A549 (cell line): ENCODE data around the gene NXPH3. TPM values are rescaled to one million over a fixed set of nuclear protein-coding genes. Genes with fewer than 3 reads are reported as not detected.

Experiments
- ATAC-seq, 2 experiments: fragments of 200-7000 bp in 1 of 2; fragments of >200 bp in 1 of 2; cut with Nextera tagmentation in 1 of 2; cut with Tn5 transposase in 1 of 2; 3 replicates each; pipeline versions ENCODE4 v1.8.0 to v1.9.1; 2018 to 2020; ENCODE audit warnings: mild to moderate bottlenecking in 1 of 2, moderate library complexity in 1 of 2
- CTCF ChIA-PET: fragments of 300-600 bp; sonication (Branson Sonifier 250); formaldehyde crosslinking; extraction: SDS; loops from one replicate; lab custom pipeline; 2021; ENCODE audit warnings: antibody characterized with exemption, inconsistent platforms; lab: Yijun Ruan, JAX
- POLR2A ChIA-PET: fragments of 350-600 bp; formaldehyde crosslinking; extraction: SDS; loops from one replicate; lab custom pipeline; 2021; ENCODE audit warnings: antibody characterized with exemption, inconsistent platforms; lab: Yijun Ruan, JAX
- DNase-seq, 2 experiments: peaks; one replicate each; pipeline versions ENCODE4 v3.0.0 to v3.0.0-alpha.2; 2011 to 2016; ENCODE audit warnings: low read depth in 1 of 2, low spot score in 1 of 2
- FAIRE-seq: peaks from 2 replicates; lab custom pipeline; 2011; peaks lifted over from hg19 to GRCh38; lab: Jason Lieb, UNC
- H3K27ac ChIP-seq, 2 experiments: fragments of >200 bp; sonication (Bioruptor Twin); formaldehyde crosslinking; 3 replicates each; pipeline ENCODE4 v1.5.1; 2016 to 2017
- H3K4me1 ChIP-seq: fragments of >200 bp; sonication (Bioruptor Twin); formaldehyde crosslinking; 3 replicates; pipeline ENCODE4 v1.6.1; 2016
- H3K4me2 ChIP-seq: fragments of >200 bp; sonication (Bioruptor Twin); formaldehyde crosslinking; 3 replicates; pipeline ENCODE4 v1.6.1; 2016
- H3K4me3 ChIP-seq: fragments of >200 bp; sonication (Bioruptor Twin); formaldehyde crosslinking; 3 replicates; pipeline ENCODE4 v1.5.1; 2016
- H3K9me3 ChIP-seq: fragments of >200 bp; sonication (Bioruptor Twin); formaldehyde crosslinking; 3 replicates; pipeline ENCODE4 v1.6.1; 2016
- CBX2 ChIP-seq: fragments of 200-600 bp; sonication (generic); IDR thresholded peaks from 2 replicates; pipeline ENCODE4 v1.6.1; 2016; ENCODE audit warnings: low read depth, mild to moderate bottlenecking, borderline replicate concordance
- CEBPB ChIP-seq, 2 experiments: fragments of >200 bp in 1 of 2; sonication (Bioruptor Twin) in 1 of 2; formaldehyde crosslinking in 1 of 2; IDR thresholded peaks; 2 replicates each; pipeline ENCODE4 v1.6.1; 2012 to 2016
- EHF ChIP-seq: fragments of 250-450 bp; sonication (Bioruptor Pico); IDR thresholded peaks from 2 replicates; pipeline ENCODE4 v1.5.0; 2020; ENCODE audit warnings: mild to moderate bottlenecking
- ESRRA ChIP-seq: fragments of 150-350 bp; IDR thresholded peaks from 2 replicates; pipeline ENCODE4 v1.6.1; 2014; ENCODE audit warnings: mild to moderate bottlenecking, low read length, borderline replicate concordance
- FOSB ChIP-seq: fragments of 250-450 bp; sonication (Bioruptor Pico); IDR thresholded peaks from 2 replicates; pipeline ENCODE4 v1.5.0; 2020; ENCODE audit warnings: mild to moderate bottlenecking, moderate library complexity
- FOXS1 ChIP-seq: fragments of 250-450 bp; sonication (Bioruptor Pico); IDR thresholded peaks from 2 replicates; pipeline ENCODE4 v1.5.0; 2020; ENCODE audit warnings: mild to moderate bottlenecking, moderate library complexity
- HDAC2 ChIP-seq: fragments of 200-600 bp; sonication (generic); IDR thresholded peaks from 2 replicates; pipeline ENCODE4 v1.6.1; 2016
- HEYL ChIP-seq: fragments of 250-450 bp; sonication (Bioruptor Pico); IDR thresholded peaks from 2 replicates; pipeline ENCODE4 v1.8.0; 2021; ENCODE audit warnings: mild to moderate bottlenecking, moderate library complexity
- HOXB13 ChIP-seq: fragments of 250-450 bp; sonication (Bioruptor Pico); IDR thresholded peaks from 2 replicates; pipeline ENCODE4 v1.5.0; 2020; ENCODE audit warnings: low read depth, mild to moderate bottlenecking, moderate library complexity
- HOXB5 ChIP-seq: fragments of 250-450 bp; sonication (Bioruptor Pico); IDR thresholded peaks from 2 replicates; pipeline ENCODE4 v1.5.0; 2020; ENCODE audit warnings: mild to moderate bottlenecking, moderate library complexity
- MAFK ChIP-seq: fragments of 450-650 bp; IDR thresholded peaks from 2 replicates; pipeline ENCODE4 v1.6.1; 2014; ENCODE audit not compliant: partially characterized antibody
- MYC ChIP-seq: IDR thresholded peaks from 2 replicates; pipeline ENCODE4 v1.6.1; 2012; ENCODE audit warnings: mild to moderate bottlenecking, inconsistent platforms, low read length, improper control_type of control experiment, borderline replicate concordance
- NPAS2 ChIP-seq: fragments of 250-450 bp; sonication (Bioruptor Pico); IDR thresholded peaks from 2 replicates; pipeline ENCODE4 v1.8.0; 2022; ENCODE audit warnings: mild to moderate bottlenecking, moderate library complexity, borderline replicate concordance
- PHF8 ChIP-seq: fragments of 200-600 bp; sonication (generic); IDR thresholded peaks from 2 replicates; pipeline ENCODE4 v1.6.1; 2016; ENCODE audit warnings: low read depth, mild to moderate bottlenecking, antibody characterized with exemption, moderate library complexity, borderline replicate concordance
- RAD21 ChIP-seq, 2 experiments: fragments of >200 bp in 1 of 2; sonication (Bioruptor Twin) in 1 of 2; formaldehyde crosslinking in 1 of 2; IDR thresholded peaks in 1 of 2; conservative IDR thresholded peaks in 1 of 2; 2 replicates in 1 of 2; 3 replicates in 1 of 2; pipeline ENCODE4 v1.6.1; 2012 to 2018; ENCODE audit warnings: inconsistent platforms in 1 of 2
- RARB ChIP-seq: fragments of 250-450 bp; sonication (Bioruptor Pico); IDR thresholded peaks from 2 replicates; pipeline ENCODE4 v1.8.0; 2021; ENCODE audit warnings: mild to moderate bottlenecking, moderate library complexity
- RCOR1 ChIP-seq: fragments of 150-350 bp; IDR thresholded peaks from 2 replicates; pipeline ENCODE4 v1.6.1; 2014; ENCODE audit warnings: antibody characterized with exemption, low read length, low read depth
- RFX5 ChIP-seq: fragments of 450-650 bp; IDR thresholded peaks from 2 replicates; pipeline ENCODE4 v1.7.1; 2014; ENCODE audit warnings: antibody characterized with exemption, mild to moderate bottlenecking, moderate library complexity
- RNF2 ChIP-seq: fragments of 200-600 bp; sonication (generic); IDR thresholded peaks from 2 replicates; pipeline ENCODE4 v1.6.1; 2016; ENCODE audit warnings: low read depth, mild to moderate bottlenecking, antibody characterized with exemption, moderate library complexity, borderline replicate concordance
- SREBF2 ChIP-seq: fragments of 450-650 bp; IDR thresholded peaks from 2 replicates; pipeline ENCODE4 v1.6.1; 2014; ENCODE audit warnings: mild to moderate bottlenecking, moderate library complexity
- TP53 ChIP-seq: fragments of 250-450 bp; sonication (Bioruptor Pico); IDR thresholded peaks from 2 replicates; pipeline ENCODE4 v1.5.0; 2021; ENCODE audit warnings: mild to moderate bottlenecking, moderate library complexity
- ZC3H11A ChIP-seq: fragments of 450-650 bp; IDR thresholded peaks from 2 replicates; pipeline ENCODE4 v1.6.1; 2014; ENCODE audit warnings: antibody characterized with exemption, mild to moderate bottlenecking
- WGBS: methylation state at CpG from one replicate; pipeline ENCODE4 v1.1.6; 2017; ENCODE audit errors: missing lambda C conversion rate; 5-methylcytosine and 5-hydroxymethylcytosine counted together
- polyA plus RNA-seq, 4 experiments: library from polyadenylated mRNA; depleted of rRNA in 3 of 4; stranded (reverse); fragments of >200 nt; fragmentation: RNase III in 1 of 4; extraction: RNeasy Plus Mini Kit Qiagen cat#74134 plus additional on column Dnase treatment in 1 of 4; gene quantifications; 2 replicates in 3 of 4; 3 replicates in 1 of 4; pipeline ENCODE4 v1.2.3, GENCODE V29; 2011 to 2017
- TF ChIP-seq, protein P1 (sequence below): IDR thresholded peaks from 2 replicates; pipeline ENCODE4 v1.6.1; 2012
- TF ChIP-seq, protein P2 (sequence below): fragments of 150-350 bp; IDR thresholded peaks from 2 replicates; pipeline ENCODE4 v1.6.1; 2014; ENCODE audit warnings: low read depth, mild to moderate bottlenecking, low read length
- TF ChIP-seq, protein P3 (sequence below): fragments of 250-450 bp; sonication (Bioruptor Pico); IDR thresholded peaks from 2 replicates; pipeline ENCODE4 v1.5.0; 2021; ENCODE audit warnings: mild to moderate bottlenecking, moderate library complexity, borderline replicate concordance

NXPH3 gene
- polyA plus RNA-seq, 2 of the 4 experiments (the other 2 are of a cell fraction), result 0.12 to 0.30 TPM

DNA sequence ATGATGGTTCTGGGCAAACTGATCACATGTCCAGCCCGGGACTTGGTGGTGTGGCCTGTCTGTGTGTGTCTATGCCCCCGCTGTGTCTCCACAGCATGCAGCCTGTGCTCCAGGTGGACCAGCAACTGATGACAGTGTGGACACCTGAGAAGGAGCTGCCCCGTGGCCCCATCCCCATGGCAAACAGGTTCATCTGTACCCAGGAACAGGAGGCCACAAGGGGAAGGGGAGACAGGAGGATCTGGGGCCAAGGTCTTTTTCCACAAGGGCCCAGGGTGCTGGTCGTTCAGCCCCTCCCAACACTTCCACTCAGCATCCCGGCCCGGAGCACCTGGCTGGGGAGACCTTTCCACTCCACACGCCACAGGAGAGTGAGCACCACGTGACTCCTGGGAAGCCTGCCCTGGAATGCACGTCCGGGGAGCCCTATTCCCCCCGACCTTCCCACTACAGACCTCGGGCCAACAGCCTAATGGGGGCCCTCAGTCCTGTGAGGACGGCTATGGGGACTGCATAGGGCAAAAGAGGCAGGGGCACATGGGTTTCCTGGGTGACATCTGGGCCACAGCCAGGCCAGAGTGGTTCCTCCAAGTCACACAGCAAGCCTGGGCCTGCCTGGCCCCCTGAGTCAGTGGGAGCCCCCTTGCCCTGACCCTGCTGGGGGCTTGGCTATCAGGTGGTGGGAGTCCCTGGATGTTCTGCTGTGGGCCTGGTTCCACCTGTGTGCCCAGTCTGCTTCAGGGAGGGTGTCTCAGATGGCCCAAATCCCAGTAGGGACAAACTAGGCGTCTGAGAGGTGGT, 20.8 kb upstream of the NXPH3 start:
- Histone ChIP-seq H3K4me3 (no peak overlapping the region), H3K27ac (no peak overlapping the region), H3K4me1 (0 out of 3 replicates have a peak, but pooled peaks cover 3% of the 10 kb centered on the region), H3K4me2 (no peak overlapping the region)
- 73% methylated on average over 14 of the region's 14 CpGs for WGBS
- ATAC-seq (no peak), FAIRE-seq (no peak), DNase-seq (no peak)
- CTCF ChIA-PET, result interaction anchor here (0.8 to 40.8 kb wide), 31 partner anchors 15 to 443 kb away, joined by 3 to 2008 read pairs (median 29); partner anchors contain the start of genes NGFR, NXPH3, PHB1 and SLC35B1
- TF ChIP-seq, protein P1, sequence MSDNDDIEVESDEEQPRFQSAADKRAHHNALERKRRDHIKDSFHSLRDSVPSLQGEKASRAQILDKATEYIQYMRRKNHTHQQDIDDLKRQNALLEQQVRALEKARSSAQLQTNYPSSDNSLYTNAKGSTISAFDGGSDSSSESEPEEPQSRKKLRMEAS, result no peak
- no peak for TF ChIP-seq ZC3H11A
- TF ChIP-seq, all 56 proteins: peak for 0
- POLR2A ChIA-PET, result no interaction called here
- H3K9me3 ChIP-seq, result no peaks in the 10 kb centered on the region

DNA sequence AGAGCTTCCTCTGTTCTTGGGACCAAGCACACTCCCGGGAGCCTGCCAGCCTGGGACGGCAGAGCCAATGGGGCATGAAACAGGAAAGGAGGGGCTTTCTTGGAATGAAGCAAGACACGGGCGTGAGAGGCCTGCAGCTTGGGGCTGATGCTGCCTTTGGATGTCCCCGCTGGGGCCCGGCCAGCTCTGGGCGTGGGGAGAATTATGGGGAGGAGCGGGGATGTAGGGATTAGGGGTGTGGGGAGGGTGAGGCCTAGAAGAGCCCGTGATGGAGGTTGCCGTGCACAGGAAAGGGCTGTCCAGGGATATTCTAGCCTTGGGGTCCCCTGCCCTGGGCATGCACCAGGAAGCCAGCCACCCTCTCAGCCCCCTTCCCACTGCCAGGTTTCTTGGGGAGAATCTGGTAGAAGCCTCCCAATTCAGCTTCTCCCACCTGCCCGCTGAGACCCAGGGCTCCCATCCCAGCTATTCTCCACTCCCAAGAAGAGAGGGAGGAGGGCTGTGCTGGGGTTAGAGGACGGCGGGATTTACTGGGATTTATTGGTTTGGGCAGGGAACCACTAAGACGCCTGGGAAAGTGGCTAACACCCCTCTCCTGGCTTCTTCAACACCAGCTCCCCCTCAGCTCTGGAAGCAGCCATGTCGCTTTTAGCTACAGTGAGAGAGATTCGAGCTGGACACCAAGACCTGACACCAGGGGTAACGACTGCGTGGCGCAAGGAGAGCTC, 20.0 kb upstream of the NXPH3 start:
- H3K4me1 ChIP-seq, result 0 out of 3 replicates have a peak, but pooled peaks cover 3% of the 10 kb centered on the region
- no peak for DNase-seq
- no peaks in the 10 kb centered on the region for H3K9me3 ChIP-seq
- peak overlapping the region; percentile 46 to 64 for H3K27ac ChIP-seq
- no peak overlapping the region for H3K4me3 ChIP-seq
- CTCF ChIA-PET, result interaction anchor here (0.6 to 40.8 kb wide), 66 partner anchors 15 to 1273 kb away, joined by 3 to 2008 read pairs (median 9); partner anchors contain the start of genes FAM117A, NGFR, NXPH3 and PHB1
- WGBS, result 66% methylated on average over 19 of the region's 19 CpGs
- TF ChIP-seq HOXB13 (no peak), HDAC2 (no peak), NPAS2 (CRISPR knock-in tag) (no peak), ZC3H11A (no peak), SREBF2 (no peak), RAD21 (conservative IDR thresholded peaks at IDR 0.05 in 1 of 2, IDR thresholded peaks at IDR 0.05 in 1 of 2) (no peak), MYC (no peak), RCOR1 (no peak), TP53 (CRISPR knock-in tag) (no peak), HEYL (CRISPR knock-in tag) (no peak), ESRRA (no peak), EHF (CRISPR knock-in tag) (no peak), CEBPB (IDR thresholded peaks at IDR 0.05) (no peak), CBX2 (no peak), RARB (no peak)
- TF ChIP-seq, protein P2, sequence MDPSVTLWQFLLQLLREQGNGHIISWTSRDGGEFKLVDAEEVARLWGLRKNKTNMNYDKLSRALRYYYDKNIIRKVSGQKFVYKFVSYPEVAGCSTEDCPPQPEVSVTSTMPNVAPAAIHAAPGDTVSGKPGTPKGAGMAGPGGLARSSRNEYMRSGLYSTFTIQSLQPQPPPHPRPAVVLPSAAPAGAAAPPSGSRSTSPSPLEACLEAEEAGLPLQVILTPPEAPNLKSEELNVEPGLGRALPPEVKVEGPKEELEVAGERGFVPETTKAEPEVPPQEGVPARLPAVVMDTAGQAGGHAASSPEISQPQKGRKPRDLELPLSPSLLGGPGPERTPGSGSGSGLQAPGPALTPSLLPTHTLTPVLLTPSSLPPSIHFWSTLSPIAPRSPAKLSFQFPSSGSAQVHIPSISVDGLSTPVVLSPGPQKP, result no peak
- FAIRE-seq, result no peak
- peak overlapping the region; percentile 56 for H3K4me2 ChIP-seq
- no peak for ATAC-seq
- POLR2A ChIA-PET, result no interaction called here

DNA sequence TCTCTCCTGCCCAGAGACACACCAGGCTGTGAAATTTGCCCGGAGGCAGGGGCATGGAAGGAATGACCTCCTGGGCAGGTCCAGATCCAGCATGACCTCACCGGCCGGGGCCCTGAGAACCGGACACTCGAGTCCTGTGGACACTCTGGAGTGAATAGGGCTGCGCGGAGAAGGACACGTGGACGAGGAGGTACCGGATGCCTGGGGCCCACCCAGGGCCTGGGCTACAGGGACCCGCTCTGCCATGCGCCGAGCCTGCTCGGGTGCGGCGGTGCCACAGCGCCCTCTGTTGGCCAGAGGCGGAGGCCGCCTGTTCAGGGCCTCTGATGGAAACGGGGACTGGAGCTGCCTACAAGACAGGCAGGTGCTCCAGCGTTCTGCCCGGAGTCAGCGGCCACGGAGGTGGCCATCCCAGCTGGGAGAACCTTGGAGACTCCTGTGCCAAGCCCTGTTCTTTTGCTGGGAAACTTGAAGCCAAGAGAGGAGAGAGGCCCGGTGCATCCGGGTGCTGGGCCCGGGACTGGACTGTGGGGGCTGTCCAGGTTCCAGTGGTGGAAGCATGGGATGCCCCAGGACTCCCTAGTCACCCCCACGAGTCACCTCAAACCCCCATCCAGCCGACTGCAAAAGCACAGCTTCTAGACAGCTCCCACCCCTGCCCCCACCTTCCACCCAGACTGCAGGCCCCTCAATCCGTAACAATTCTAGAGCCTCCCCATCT, 19.3 kb upstream of the NXPH3 start:
- H3K9me3 ChIP-seq, result no peaks in the 10 kb centered on the region
- DNase-seq, result peak; percentile 82 to 94
- 0 out of 3 replicates have a peak, but pooled peaks cover 3% of the 10 kb centered on the region for H3K4me1 ChIP-seq
- H3K4me3 ChIP-seq, result no peak overlapping the region
- ChIA-PET POLR2A (no interaction called here), CTCF (interaction anchor here (0.6 to 40.8 kb wide), 118 partner anchors 14 to 1272 kb away, joined by 3 to 2008 read pairs (median 5); partner anchors contain the start of genes ATP5MC1, FAM117A, NGFR and NXPH3)
- WGBS, result 24% methylated on average over 18 of the region's 30 CpGs
- H3K27ac ChIP-seq, result peak overlapping the region; percentile 46 to 64
- ATAC-seq, result peak; percentile 89 to 98
- FAIRE-seq, result no peak
- H3K4me2 ChIP-seq, result peak overlapping the region; percentile 56
- TF ChIP-seq HOXB5 (CRISPR knock-in tag) (no peak), PHF8 (no peak), RCOR1 (no peak), FOSB (no peak), FOXS1 (CRISPR knock-in tag) (no peak), NPAS2 (CRISPR knock-in tag) (no peak), RNF2 (no peak), MAFK (no peak), RFX5 (0 out of 2 replicates have a peak, but pooled peaks have one; percentile 51)
- TF ChIP-seq, protein P1, result peak; percentile 85
- TF ChIP-seq, protein P3, sequence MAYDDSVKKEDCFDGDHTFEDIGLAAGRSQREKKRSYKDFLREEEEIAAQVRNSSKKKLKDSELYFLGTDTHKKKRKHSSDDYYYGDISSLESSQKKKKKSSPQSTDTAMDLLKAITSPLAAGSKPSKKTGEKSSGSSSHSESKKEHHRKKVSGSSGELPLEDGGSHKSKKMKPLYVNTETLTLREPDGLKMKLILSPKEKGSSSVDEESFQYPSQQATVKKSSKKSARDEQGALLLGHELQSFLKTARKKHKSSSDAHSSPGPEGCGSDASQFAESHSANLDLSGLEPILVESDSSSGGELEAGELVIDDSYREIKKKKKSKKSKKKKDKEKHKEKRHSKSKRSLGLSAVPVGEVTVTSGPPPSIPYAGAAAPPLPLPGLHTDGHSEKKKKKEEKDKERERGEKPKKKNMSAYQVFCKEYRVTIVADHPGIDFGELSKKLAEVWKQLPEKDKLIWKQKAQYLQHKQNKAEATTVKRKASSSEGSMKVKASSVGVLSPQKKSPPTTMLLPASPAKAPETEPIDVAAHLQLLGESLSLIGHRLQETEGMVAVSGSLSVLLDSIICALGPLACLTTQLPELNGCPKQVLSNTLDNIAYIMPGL (CRISPR knock-in tag), result no peak
